ENCODE results near the gene RUNDC1. TPM values are rescaled to one million over a fixed set of nuclear protein-coding genes. Genes with fewer than 3 reads are reported as not detected.

RUNDC1 gene
- total RNA-seq, 1 donor from 2014 or later = 13.2 TPM

GRCh38 chr17:43015579-43015978 is 35.2 kb downstream of the RUNDC1 start:
- no peaks in the 10 kb centered on the region for H3K27me3 ChIP-seq (ENCODE audit: control insufficient read depth, insufficient read depth, low read length)
- H3K36me3 ChIP-seq (ENCODE audit: control insufficient read depth, insufficient read depth, low read length) = peaks cover 2% of the 10 kb centered on the region
- H3K4me3 ChIP-seq (ENCODE audit: low read depth, low read length) = no peak overlapping the region
- no peak for TF ChIP-seq CTCF (IDR thresholded peaks at IDR 0.05; ENCODE audit: insufficient read depth, low read length, poor library complexity, severe bottlenecking)
- no peak for DNase-seq (ENCODE audit: low read depth)

GRCh38 chr17:43016216-43016615 is 35.9 kb downstream of the RUNDC1 start:
- DNase-seq (ENCODE audit: low read depth) = no peak
- no peak for TF ChIP-seq CTCF (IDR thresholded peaks at IDR 0.05; ENCODE audit: insufficient read depth, low read length, poor library complexity, severe bottlenecking)
- Histone ChIP-seq H3K36me3 (ENCODE audit: control insufficient read depth, insufficient read depth, low read length) (peaks cover 2% of the 10 kb centered on the region), H3K27me3 (ENCODE audit: control insufficient read depth, insufficient read depth, low read length) (no peaks in the 10 kb centered on the region), H3K4me3 (ENCODE audit: low read depth, low read length) (no peak overlapping the region)

GRCh38 chr17:43018008-43018853 is 37.9 kb downstream of the RUNDC1 start:
- no peak overlapping the region for H3K4me3 ChIP-seq (ENCODE audit: low read depth, low read length)
- H3K27me3 ChIP-seq (ENCODE audit: control insufficient read depth, insufficient read depth, low read length) = no peaks in the 10 kb centered on the region
- H3K36me3 ChIP-seq (ENCODE audit: control insufficient read depth, insufficient read depth, low read length) = peaks cover 2% of the 10 kb centered on the region
- TF ChIP-seq CTCF (IDR thresholded peaks at IDR 0.05; ENCODE audit: insufficient read depth, low read length, poor library complexity, severe bottlenecking) = no peak
- DNase-seq (ENCODE audit: low read depth) = no peak

GRCh38 chr17:43018932-43019331 is 38.6 kb downstream of the RUNDC1 start:
- Histone ChIP-seq H3K4me3 (ENCODE audit: low read depth, low read length) (no peak overlapping the region), H3K36me3 (ENCODE audit: control insufficient read depth, insufficient read depth, low read length) (peaks cover 2% of the 10 kb centered on the region), H3K27me3 (ENCODE audit: control insufficient read depth, insufficient read depth, low read length) (no peaks in the 10 kb centered on the region)
- DNase-seq (ENCODE audit: low read depth) = no peak
- TF ChIP-seq CTCF (IDR thresholded peaks at IDR 0.05; ENCODE audit: insufficient read depth, low read length, poor library complexity, severe bottlenecking) = no peak

GRCh38 chr17:43019418-43019817 is 39.1 kb downstream of the RUNDC1 start:
- Histone ChIP-seq H3K4me3 (ENCODE audit: low read depth, low read length) (no peak overlapping the region), H3K27me3 (ENCODE audit: control insufficient read depth, insufficient read depth, low read length) (no peaks in the 10 kb centered on the region), H3K36me3 (ENCODE audit: control insufficient read depth, insufficient read depth, low read length) (peaks cover 2% of the 10 kb centered on the region)
- no peak for DNase-seq (ENCODE audit: low read depth)
- no peak for TF ChIP-seq CTCF (IDR thresholded peaks at IDR 0.05; ENCODE audit: insufficient read depth, low read length, poor library complexity, severe bottlenecking)

Measured in kidney epithelial cell (primary cell).